GM12873 (cell line): Measurements from ENCODE around the gene ADAP2.

Experiments
- TF ChIP-seq, protein P1 (sequence below): IDR thresholded peaks from 2 replicates; pipeline ENCODE4 v1.5.1; 2012; ENCODE audit warnings: low read depth, mild to moderate bottlenecking, moderate library complexity, low read length, control low read depth; ENCODE audit not compliant: insufficient read depth; ENCODE audit errors: missing control alignments

ADAP2 gene

DNA sequence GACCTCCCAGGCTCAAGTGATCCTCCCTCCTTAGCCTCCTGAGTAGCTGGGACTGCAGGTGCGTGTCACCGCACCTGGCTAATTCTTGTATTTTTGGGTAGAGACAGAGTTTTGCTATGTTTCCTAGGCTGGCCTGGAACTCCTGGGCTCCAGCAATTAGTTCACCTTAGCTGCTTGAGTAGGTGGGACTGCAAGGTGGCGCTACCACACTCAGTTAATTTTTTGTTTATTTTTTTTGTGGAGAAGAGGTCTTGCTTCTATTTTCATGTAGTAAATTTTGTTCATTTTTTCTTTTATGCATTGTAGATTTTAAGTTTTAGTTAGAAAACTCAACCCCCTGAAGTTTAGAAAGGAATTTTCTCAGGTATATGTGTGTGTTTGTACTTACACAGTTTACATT, 70.8 kb downstream of the ADAP2 start:
- TF ChIP-seq, protein P1, sequence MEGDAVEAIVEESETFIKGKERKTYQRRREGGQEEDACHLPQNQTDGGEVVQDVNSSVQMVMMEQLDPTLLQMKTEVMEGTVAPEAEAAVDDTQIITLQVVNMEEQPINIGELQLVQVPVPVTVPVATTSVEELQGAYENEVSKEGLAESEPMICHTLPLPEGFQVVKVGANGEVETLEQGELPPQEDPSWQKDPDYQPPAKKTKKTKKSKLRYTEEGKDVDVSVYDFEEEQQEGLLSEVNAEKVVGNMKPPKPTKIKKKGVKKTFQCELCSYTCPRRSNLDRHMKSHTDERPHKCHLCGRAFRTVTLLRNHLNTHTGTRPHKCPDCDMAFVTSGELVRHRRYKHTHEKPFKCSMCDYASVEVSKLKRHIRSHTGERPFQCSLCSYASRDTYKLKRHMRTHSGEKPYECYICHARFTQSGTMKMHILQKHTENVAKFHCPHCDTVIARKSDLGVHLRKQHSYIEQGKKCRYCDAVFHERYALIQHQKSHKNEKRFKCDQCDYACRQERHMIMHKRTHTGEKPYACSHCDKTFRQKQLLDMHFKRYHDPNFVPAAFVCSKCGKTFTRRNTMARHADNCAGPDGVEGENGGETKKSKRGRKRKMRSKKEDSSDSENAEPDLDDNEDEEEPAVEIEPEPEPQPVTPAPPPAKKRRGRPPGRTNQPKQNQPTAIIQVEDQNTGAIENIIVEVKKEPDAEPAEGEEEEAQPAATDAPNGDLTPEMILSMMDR: no peak

DNA sequence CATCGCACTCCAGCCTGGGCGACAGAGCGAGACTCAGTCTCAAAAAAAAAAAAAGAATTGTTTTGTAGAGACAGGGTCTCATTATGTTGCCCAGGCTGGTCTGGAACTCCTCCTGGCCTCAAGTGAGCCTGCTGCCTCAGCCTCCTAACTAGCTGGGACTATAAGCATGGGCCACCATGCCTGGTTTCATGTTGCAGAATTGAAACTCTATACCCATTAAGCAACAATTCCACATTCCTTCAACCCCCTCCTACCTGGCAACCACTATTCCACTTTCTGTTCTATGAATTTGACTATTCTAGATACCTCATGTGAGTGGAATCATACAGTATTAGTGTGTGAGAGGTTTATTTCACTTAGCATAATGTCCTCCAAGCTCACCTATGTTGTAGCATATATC, 73.6 kb downstream of the ADAP2 start:
- TF ChIP-seq, protein P1: no peak

DNA sequence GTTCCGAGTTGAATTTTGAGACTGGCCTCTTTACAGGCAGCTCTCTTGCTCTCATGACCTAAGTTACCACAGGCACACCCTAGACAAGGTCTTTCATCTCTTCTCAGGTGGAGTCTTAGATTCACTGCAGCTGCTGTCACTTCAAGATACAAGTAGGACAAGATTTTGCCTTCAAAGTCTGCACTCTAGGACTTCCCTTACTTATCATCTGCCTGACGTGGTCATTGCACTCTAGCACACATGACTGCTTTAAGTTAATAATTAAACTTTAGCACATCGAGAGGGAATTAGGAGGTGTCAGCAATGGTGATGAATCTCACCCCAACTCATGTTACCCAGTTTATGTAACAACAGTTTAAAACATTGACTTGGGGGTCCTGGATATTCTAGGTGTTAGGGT, 74.7 kb downstream of the ADAP2 start:
- TF ChIP-seq, protein P1: no peak

DNA sequence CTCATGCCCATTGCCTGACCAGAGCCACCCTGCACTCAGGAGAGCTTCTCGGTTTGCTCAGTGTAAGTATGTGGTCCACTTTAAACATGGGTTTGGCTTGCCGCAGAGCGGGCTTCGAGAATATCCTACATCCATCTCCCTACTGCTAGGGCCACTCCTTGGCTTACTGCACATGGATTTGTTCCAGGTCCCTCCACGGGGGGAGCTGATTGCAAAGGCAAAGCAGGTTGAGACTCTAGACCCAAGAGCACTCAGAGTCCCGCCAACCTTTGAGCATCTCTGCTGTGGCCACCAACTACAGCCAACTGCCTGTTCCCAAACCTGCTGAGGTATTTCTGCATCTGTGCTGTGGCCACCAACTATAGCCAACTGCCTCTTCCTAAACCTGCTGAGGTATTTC, 75.5 kb downstream of the ADAP2 start:
- TF ChIP-seq, protein P1: no peak

DNA sequence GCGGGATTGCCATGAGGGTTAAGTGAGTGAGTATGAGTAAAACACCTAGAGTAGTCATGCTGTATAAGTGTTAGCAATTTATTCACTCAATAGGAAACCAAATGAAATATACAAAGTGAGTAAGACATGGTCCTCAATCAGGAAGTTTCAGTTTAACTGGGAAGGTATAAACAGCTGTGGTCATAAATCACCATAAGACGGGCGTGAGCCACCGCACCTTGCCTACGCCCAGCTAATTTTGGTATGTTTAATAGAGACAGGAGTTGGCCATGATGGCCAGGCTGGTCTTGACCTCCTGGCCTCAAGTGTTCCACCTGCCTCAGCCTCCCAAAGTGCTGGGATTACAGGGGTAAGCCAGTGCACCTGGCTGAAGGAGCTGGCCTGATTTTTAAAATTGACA, 76.1 kb downstream of the ADAP2 start:
- TF ChIP-seq, protein P1: no peak

DNA sequence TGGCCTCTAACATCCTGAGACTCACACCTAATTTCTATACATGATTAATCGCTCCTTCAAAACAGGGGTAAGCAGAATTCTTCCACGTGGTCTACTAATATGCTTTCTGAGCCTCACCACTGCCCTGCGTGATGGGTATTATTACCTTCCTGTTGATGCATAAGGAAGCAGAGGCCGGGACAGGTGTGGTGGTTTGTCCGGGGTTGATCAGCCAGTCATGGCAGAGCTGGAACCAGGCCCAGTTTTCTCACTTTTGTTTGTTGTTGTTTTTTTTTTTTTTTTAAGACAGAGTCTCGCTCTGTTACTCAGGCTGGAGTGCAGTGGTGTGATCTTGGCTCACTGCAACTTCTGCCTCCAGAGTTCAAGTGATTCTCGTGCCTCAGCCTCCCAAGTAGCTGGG, 80.3 kb downstream of the ADAP2 start:
- TF ChIP-seq, protein P1: no peak

DNA sequence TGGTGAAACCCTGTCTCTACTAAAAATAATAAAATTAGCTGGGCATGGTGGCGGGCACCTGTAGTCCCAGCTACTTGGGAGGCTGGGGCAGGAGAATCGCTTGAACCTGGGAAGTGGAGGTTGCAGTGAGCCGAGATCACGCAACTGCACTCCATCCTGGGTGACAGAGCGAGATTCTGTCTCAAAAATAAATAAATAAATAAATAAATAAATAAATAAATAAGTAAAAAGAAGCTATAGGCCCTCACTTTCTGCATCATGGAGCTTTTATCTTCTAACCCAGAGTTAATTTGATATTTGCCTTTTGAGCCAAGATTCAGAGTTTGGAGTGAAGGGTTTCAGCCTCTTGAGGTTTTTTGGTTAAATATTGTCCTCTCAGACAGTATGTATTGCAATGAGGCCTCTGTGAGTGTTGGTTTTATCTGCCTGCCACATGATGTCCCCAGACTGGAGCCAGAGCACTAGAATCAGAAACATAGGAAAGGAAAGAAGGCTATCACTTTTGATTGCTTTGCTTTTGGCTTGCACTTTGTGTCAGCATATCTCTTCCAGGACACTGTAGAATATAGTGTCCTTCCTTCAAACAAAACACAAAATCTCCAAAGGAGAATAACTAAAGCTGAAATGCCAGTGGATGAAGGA, 81.6 kb downstream of the ADAP2 start:
- TF ChIP-seq, protein P1: no peak
